Measurements from ENCODE around the gene SMS. TPM values are rescaled to one million over a fixed set of nuclear protein-coding genes. Genes with fewer than 3 reads are reported as not detected.

Gene SMS
- total RNA-seq, 1 donor from 2014 or later = 161 TPM

DNA sequence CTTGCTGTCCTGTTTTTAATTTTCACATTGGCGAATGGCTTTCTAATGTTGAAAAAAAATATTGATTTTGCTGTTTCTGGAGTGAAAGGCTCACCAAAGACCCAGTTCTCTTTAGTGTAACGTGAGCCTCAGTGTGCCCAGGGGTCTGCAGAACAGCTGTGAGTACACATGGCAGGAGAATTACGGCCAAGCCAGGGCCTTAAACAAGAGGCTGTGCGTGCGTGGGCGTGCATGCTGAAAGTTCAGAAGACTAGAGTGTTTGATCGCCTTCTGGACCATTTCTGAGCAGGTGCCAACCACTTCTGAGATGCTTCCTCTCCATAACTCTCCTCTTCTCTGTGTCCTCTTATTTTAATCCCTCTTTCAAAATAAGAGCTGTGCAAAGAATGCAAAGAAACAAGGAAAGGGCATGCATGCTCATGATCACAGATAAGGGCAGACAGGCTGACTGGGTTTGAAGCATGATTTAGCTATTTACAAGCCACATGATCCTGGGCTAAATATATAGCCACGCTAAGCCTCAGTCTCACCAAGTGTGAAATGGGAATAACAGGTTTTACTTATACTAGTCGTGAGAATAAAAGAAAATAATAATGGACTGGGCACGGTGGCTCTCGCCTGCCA lies 101.5 kb downstream of the SMS start:
- H3K36me3 Mint-ChIP-seq (ENCODE audit: low read depth, unreplicated experiment) = no peaks in the 10 kb centered on the region
- TF ChIP-seq, protein P1, sequence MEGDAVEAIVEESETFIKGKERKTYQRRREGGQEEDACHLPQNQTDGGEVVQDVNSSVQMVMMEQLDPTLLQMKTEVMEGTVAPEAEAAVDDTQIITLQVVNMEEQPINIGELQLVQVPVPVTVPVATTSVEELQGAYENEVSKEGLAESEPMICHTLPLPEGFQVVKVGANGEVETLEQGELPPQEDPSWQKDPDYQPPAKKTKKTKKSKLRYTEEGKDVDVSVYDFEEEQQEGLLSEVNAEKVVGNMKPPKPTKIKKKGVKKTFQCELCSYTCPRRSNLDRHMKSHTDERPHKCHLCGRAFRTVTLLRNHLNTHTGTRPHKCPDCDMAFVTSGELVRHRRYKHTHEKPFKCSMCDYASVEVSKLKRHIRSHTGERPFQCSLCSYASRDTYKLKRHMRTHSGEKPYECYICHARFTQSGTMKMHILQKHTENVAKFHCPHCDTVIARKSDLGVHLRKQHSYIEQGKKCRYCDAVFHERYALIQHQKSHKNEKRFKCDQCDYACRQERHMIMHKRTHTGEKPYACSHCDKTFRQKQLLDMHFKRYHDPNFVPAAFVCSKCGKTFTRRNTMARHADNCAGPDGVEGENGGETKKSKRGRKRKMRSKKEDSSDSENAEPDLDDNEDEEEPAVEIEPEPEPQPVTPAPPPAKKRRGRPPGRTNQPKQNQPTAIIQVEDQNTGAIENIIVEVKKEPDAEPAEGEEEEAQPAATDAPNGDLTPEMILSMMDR (IDR thresholded peaks at IDR 0.05; ENCODE audit: unreplicated experiment) = no peak
- no peak for DNase-seq (ENCODE audit: low spot score)
- no peak overlapping the region for H3K4me3 Mint-ChIP-seq (ENCODE audit: unreplicated experiment)
- H3K4me1 Mint-ChIP-seq (ENCODE audit: unreplicated experiment) = peaks cover 3% of the 10 kb centered on the region
- H3K27me3 Mint-ChIP-seq (ENCODE audit: unreplicated experiment) = no peaks in the 10 kb centered on the region
- H3K27ac Mint-ChIP-seq (ENCODE audit: unreplicated experiment) = no peak overlapping the region
- H3K9me3 Mint-ChIP-seq (ENCODE audit: unreplicated experiment) = no peaks in the 10 kb centered on the region

- DNase-seq (ENCODE audit: low spot score) = no peak
- TF ChIP-seq, protein P1 (IDR thresholded peaks at IDR 0.05; ENCODE audit: unreplicated experiment) = no peak
- no peak overlapping the region for H3K4me3 Mint-ChIP-seq (ENCODE audit: unreplicated experiment)
- H3K4me1 Mint-ChIP-seq (ENCODE audit: unreplicated experiment) = no peaks in the 10 kb centered on the region
- no peaks in the 10 kb centered on the region for H3K9me3 Mint-ChIP-seq (ENCODE audit: unreplicated experiment)
- no peaks in the 10 kb centered on the region for H3K36me3 Mint-ChIP-seq (ENCODE audit: low read depth, unreplicated experiment)
- no peaks in the 10 kb centered on the region for H3K27me3 Mint-ChIP-seq (ENCODE audit: unreplicated experiment)
- no peak overlapping the region for H3K27ac Mint-ChIP-seq (ENCODE audit: unreplicated experiment)
Observed at GRCh38 chrX:22043872-22044271, 103.4 kb downstream of the SMS start.

Other genes starting within 250 kb of the SMS start
- gene SMPX, start 182.6 kb upstream of the SMS start, total RNA-seq (ENCODE audit: unreplicated experiment) = not detected
- gene MBTPS2, start 101.1 kb upstream of the SMS start, total RNA-seq (ENCODE audit: unreplicated experiment) = 9.4 TPM
- gene YY2, start 84.7 kb upstream of the SMS start, total RNA-seq (ENCODE audit: unreplicated experiment) = 1.6 TPM
- gene PHEX, start 91.6 kb downstream of the SMS start, total RNA-seq (ENCODE audit: unreplicated experiment) = 0.46 TPM

Data from endothelial cell (in vitro differentiated cells).